ENCODE data around the gene OTUD3.

Gene OTUD3

GRCh38 chr1:19940486-19941205 is 58.5 kb downstream of the OTUD3 start:
- no peak for DNase-seq (ENCODE audit: insufficient read length, low spot score)
- no peak for FAIRE-seq
- TF ChIP-seq CTCF (IDR thresholded peaks at IDR 0.05; ENCODE audit: insufficient read depth, missing control alignments), result no peak

- TF ChIP-seq CTCF (IDR thresholded peaks at IDR 0.05; ENCODE audit: insufficient read depth, missing control alignments), result no peak
- no peak for FAIRE-seq
- DNase-seq (ENCODE audit: insufficient read length, low spot score), result no peak
These were observed 59.0 kb downstream of the OTUD3 start for GRCh38 chr1:19941206-19941568.

- FAIRE-seq (no peak), DNase-seq (ENCODE audit: insufficient read length, low spot score) (no peak)
- TF ChIP-seq CTCF (IDR thresholded peaks at IDR 0.05; ENCODE audit: insufficient read depth, missing control alignments), result no peak
These were observed 59.9 kb downstream of the OTUD3 start for GRCh38 chr1:19942088-19942487.

- FAIRE-seq, result no peak
- DNase-seq (ENCODE audit: insufficient read length, low spot score), result no peak
- TF ChIP-seq CTCF (IDR thresholded peaks at IDR 0.05; ENCODE audit: insufficient read depth, missing control alignments), result no peak
These were observed 60.5 kb downstream of the OTUD3 start for GRCh38 chr1:19942657-19943056.

- FAIRE-seq (no peak), DNase-seq (ENCODE audit: insufficient read length, low spot score) (no peak)
- TF ChIP-seq CTCF (IDR thresholded peaks at IDR 0.05; ENCODE audit: insufficient read depth, missing control alignments), result no peak
These were observed 63.7 kb downstream of the OTUD3 start for GRCh38 chr1:19945914-19946313.

GRCh38 chr1:19946331-19946751 is 64.1 kb downstream of the OTUD3 start:
- TF ChIP-seq CTCF (IDR thresholded peaks at IDR 0.05; ENCODE audit: insufficient read depth, missing control alignments), result no peak
- DNase-seq (ENCODE audit: insufficient read length, low spot score) (no peak), FAIRE-seq (no peak)

GRCh38 chr1:19946971-19947370 is 64.8 kb downstream of the OTUD3 start:
- TF ChIP-seq CTCF (IDR thresholded peaks at IDR 0.05; ENCODE audit: insufficient read depth, missing control alignments), result no peak
- FAIRE-seq (no peak), DNase-seq (ENCODE audit: insufficient read length, low spot score) (no peak)

All from D721Med (cell line).